NOMO-1 (cell line): ENCODE data around the gene ASB16.

Experiments
- DNase-seq, 2 experiments: peaks; one replicate each; lab custom pipeline; 2025; ENCODE audit not compliant: unreplicated experiment in 2 of 2; lab: John Stamatoyannopoulos, UW

ASB16 gene

GRCh38 chr17:44206825-44207155 lies 36.3 kb downstream of the ASB16 start:
- no peak for DNase-seq

GRCh38 chr17:44207319-44207718 lies 36.8 kb downstream of the ASB16 start:
- no peak for DNase-seq

- no peak for DNase-seq
These were observed 37.2 kb downstream of the ASB16 start for GRCh38 chr17:44207743-44208142.

- DNase-seq: peak in 1 of 2 experiments; percentile 3
These were observed 39.4 kb downstream of the ASB16 start for GRCh38 chr17:44209786-44210341.

GRCh38 chr17:44210342-44211192 lies 40.1 kb downstream of the ASB16 start:
- DNase-seq: peak; percentile 92 to 98

GRCh38 chr17:44211281-44212265 lies 41.1 kb downstream of the ASB16 start:
- no peak for DNase-seq

GRCh38 chr17:44212507-44213402 lies 42.3 kb downstream of the ASB16 start:
- no peak for DNase-seq

GRCh38 chr17:44213403-44214229 lies 43.1 kb downstream of the ASB16 start:
- DNase-seq: no peak

- DNase-seq: no peak
These were observed 43.7 kb downstream of the ASB16 start for GRCh38 chr17:44214230-44214494.

GRCh38 chr17:44214896-44215295 lies 44.4 kb downstream of the ASB16 start:
- DNase-seq: no peak

- peak in 1 of 2 experiments; percentile 11 for DNase-seq
These were observed 45.7 kb downstream of the ASB16 start for GRCh38 chr17:44216173-44216572.

- no peak for DNase-seq
These were observed 46.2 kb downstream of the ASB16 start for GRCh38 chr17:44216694-44217093.

- DNase-seq: peak in 1 of 2 experiments; percentile 31
These were observed 47.3 kb downstream of the ASB16 start for GRCh38 chr17:44217738-44218343.

- DNase-seq: peak; percentile 72 to 89
These were observed 48.0 kb downstream of the ASB16 start for GRCh38 chr17:44218344-44219107.

- DNase-seq: peak; percentile 59 to 67
These were observed 48.7 kb downstream of the ASB16 start for GRCh38 chr17:44219108-44219615.

GRCh38 chr17:44219616-44220212 lies 49.2 kb downstream of the ASB16 start, which contains the start of gene UBTF:
TSS of gene UBTF (minus strand) at chr17:44219675. CDS start at chr17:44218229, 1,446 bp downstream.
- DNase-seq: peak in 1 of 2 experiments; percentile 57

- DNase-seq: peak in 1 of 2 experiments; percentile 23
These were observed 49.9 kb downstream of the ASB16 start for GRCh38 chr17:44220213-44221083.
